GM18499 (cell line): ENCODE measurements around the gene CHST13.

Experiments
- ATAC-seq: cut with Tn5 transposase; IDR thresholded peaks from one replicate; pipeline ENCODE4 v1.9.1; 2021; ENCODE audit warnings: moderate number of reproducible peaks; ENCODE audit not compliant: insufficient read depth, unreplicated experiment

The CHST13 gene

GRCh38 chr3:126538966-126539365, 15.0 kb downstream of the CHST13 start:
- no peak for ATAC-seq

- no peak for ATAC-seq
Measured at GRCh38 chr3:126539558-126540250, 15.7 kb downstream of the CHST13 start.

GRCh38 chr3:126540342-126540849, 16.4 kb downstream of the CHST13 start:
- ATAC-seq = no peak

GRCh38 chr3:126540951-126541627, 17.1 kb downstream of the CHST13 start:
- ATAC-seq = no peak

- ATAC-seq = no peak
Measured at GRCh38 chr3:126541628-126542339, 17.8 kb downstream of the CHST13 start.

GRCh38 chr3:126542340-126543241, 18.6 kb downstream of the CHST13 start:
- ATAC-seq = no peak

- no peak for ATAC-seq
Measured at GRCh38 chr3:126543457-126544061, 19.6 kb downstream of the CHST13 start.

- no peak for ATAC-seq
Measured at GRCh38 chr3:126544596-126545281, 20.8 kb downstream of the CHST13 start.

GRCh38 chr3:126545544-126545943, 21.6 kb downstream of the CHST13 start:
- no peak for ATAC-seq

GRCh38 chr3:126546013-126546412, 22.1 kb downstream of the CHST13 start:
- no peak for ATAC-seq

- no peak for ATAC-seq
Measured at GRCh38 chr3:126546549-126547239, 22.7 kb downstream of the CHST13 start.

GRCh38 chr3:126547721-126548120, 23.8 kb downstream of the CHST13 start:
- no peak for ATAC-seq

GRCh38 chr3:126548556-126549466, 24.9 kb downstream of the CHST13 start:
- ATAC-seq = no peak

- no peak for ATAC-seq
Measured at GRCh38 chr3:126549861-126550487, 26.0 kb downstream of the CHST13 start.

GRCh38 chr3:126550488-126551051, 26.6 kb downstream of the CHST13 start:
- no peak for ATAC-seq

- no peak for ATAC-seq
Measured at GRCh38 chr3:126551121-126551838, 27.3 kb downstream of the CHST13 start.
